ENCODE data around the gene STK24.

DNA sequence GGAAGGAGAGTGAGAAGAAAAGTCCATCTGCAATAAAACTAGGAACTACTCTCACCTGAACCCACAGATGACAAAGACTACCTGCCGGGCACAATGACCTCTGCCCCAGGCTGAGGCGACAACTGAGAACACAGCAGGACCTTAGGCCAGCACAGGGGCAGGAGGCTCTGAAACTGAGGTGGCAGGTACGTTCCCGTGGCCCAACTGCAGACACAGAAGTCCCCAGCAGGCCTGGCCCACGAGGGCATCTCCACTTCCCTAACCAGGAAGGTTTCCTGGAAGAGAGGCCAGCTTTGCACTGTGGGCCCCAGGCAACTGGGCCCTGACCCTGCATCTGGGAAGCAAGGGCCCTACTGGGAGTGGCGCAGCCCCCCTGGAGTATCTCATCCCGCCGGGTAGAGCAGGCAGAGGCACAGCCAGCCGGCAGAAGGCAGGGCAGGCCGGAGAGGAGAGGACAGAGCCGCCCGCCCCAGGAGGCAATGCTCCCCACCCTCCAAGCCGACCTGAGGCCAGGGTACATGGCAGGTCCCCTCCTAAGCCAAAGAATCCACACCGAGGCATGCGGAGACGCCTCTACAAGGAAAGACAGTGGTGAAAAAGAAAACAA, 32.7 kb downstream of the STK24 start:
- no peak for TF ChIP-seq CEBPB (IDR thresholded peaks at IDR 0.05; ENCODE audit: borderline replicate concordance in 1 of 2, low read depth in 2 of 2, low read length in 2 of 2)
- TF ChIP-seq CTCF (IDR thresholded peaks at IDR 0.05 in 2 of 3, conservative IDR thresholded peaks at IDR 0.05 in 1 of 3; ENCODE audit: control insufficient read depth in 2 of 3, extremely low read depth in 1 of 3, insufficient read depth in 1 of 3, low read depth in 3 of 3, low read length in 3 of 3), result no peak
- TF ChIP-seq MTA3 (IDR thresholded peaks at IDR 0.05; ENCODE audit: borderline replicate concordance, low read length), result no peak
- no peak; the same call in 1 of the 2 replicates for TF ChIP-seq POLR2A (IDR thresholded peaks at IDR 0.05; ENCODE audit: low read depth, low read length)
- TF ChIP-seq NFYB (IDR thresholded peaks at IDR 0.05; ENCODE audit: insufficient read depth, low read depth, low read length), result no peak
- TF ChIP-seq ZNF274 (IDR thresholded peaks at IDR 0.05; ENCODE audit: insufficient read depth, insufficient read length), result no peak
- no peak for TF ChIP-seq NFXL1 (IDR thresholded peaks at IDR 0.05; ENCODE audit: borderline replicate concordance)
- TF ChIP-seq, protein P1, sequence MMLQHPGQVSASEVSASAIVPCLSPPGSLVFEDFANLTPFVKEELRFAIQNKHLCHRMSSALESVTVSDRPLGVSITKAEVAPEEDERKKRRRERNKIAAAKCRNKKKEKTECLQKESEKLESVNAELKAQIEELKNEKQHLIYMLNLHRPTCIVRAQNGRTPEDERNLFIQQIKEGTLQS (IDR thresholded peaks at IDR 0.05; ENCODE audit: borderline replicate concordance, extremely low read depth, low read depth, low read length), result no peak
- TF ChIP-seq, protein P2, sequence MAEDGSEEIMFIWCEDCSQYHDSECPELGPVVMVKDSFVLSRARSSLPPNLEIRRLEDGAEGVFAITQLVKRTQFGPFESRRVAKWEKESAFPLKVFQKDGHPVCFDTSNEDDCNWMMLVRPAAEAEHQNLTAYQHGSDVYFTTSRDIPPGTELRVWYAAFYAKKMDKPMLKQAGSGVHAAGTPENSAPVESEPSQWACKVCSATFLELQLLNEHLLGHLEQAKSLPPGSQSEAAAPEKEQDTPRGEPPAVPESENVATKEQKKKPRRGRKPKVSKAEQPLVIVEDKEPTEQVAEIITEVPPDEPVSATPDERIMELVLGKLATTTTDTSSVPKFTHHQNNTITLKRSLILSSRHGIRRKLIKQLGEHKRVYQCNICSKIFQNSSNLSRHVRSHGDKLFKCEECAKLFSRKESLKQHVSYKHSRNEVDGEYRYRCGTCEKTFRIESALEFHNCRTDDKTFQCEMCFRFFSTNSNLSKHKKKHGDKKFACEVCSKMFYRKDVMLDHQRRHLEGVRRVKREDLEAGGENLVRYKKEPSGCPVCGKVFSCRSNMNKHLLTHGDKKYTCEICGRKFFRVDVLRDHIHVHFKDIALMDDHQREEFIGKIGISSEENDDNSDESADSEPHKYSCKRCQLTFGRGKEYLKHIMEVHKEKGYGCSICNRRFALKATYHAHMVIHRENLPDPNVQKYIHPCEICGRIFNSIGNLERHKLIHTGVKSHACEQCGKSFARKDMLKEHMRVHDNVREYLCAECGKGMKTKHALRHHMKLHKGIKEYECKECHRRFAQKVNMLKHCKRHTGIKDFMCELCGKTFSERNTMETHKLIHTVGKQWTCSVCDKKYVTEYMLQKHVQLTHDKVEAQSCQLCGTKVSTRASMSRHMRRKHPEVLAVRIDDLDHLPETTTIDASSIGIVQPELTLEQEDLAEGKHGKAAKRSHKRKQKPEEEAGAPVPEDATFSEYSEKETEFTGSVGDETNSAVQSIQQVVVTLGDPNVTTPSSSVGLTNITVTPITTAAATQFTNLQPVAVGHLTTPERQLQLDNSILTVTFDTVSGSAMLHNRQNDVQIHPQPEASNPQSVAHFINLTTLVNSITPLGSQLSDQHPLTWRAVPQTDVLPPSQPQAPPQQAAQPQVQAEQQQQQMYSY (CRISPR knock-in tag; IDR thresholded peaks at IDR 0.05), result no peak
- no peak for TF ChIP-seq RAD21 (IDR thresholded peaks at IDR 0.05; ENCODE audit: insufficient read depth, low read depth, low read length)
- TF ChIP-seq NRF1 (conservative IDR thresholded peaks at IDR 0.05; ENCODE audit: low read depth, low read length), result no peak
- TF ChIP-seq POLR2AphosphoS5 (IDR thresholded peaks at IDR 0.05; ENCODE audit: low read length), result no peak
- TF ChIP-seq REST (IDR thresholded peaks at IDR 0.05; ENCODE audit: low read depth, low read length), result no peak
- TF ChIP-seq TCF3 (IDR thresholded peaks at IDR 0.05; ENCODE audit: borderline replicate concordance, insufficient read depth, low read depth, low read length), result no peak
